GM19372 (cell line): Measurements from ENCODE around the gene MRTFA.
"Not testable (repeated sequence)": the region's sequence is repeated elsewhere in the genome, so short reads cannot be mapped to it uniquely, and the experiment has no call there.

Source experiments
- ATAC-seq: cut with Tn5 transposase; IDR thresholded peaks from one replicate; pipeline ENCODE4 v1.9.1; 2021; ENCODE audit warnings: mild to moderate bottlenecking, low read depth, moderate library complexity; ENCODE audit not compliant: unreplicated experiment

Gene MRTFA

GRCh38 chr22:40529821-40530220 is 106.7 kb downstream of the MRTFA start:
- ATAC-seq = no peak

GRCh38 chr22:40526960-40527359 is 109.6 kb downstream of the MRTFA start:
- ATAC-seq = no peak

- no peak for ATAC-seq
Measured at GRCh38 chr22:40525250-40525884, 111.2 kb downstream of the MRTFA start.

GRCh38 chr22:40524392-40525249 is 111.9 kb downstream of the MRTFA start:
- ATAC-seq = no peak

GRCh38 chr22:40522141-40522540 is 114.4 kb downstream of the MRTFA start:
- ATAC-seq = no peak

- ATAC-seq = no peak
Measured at GRCh38 chr22:40521046-40521445, 115.5 kb downstream of the MRTFA start.

GRCh38 chr22:40520562-40520961 is 116.0 kb downstream of the MRTFA start:
- ATAC-seq = no peak

- no peak for ATAC-seq
Measured at GRCh38 chr22:40519948-40520331, 116.6 kb downstream of the MRTFA start.

GRCh38 chr22:40519284-40519947 is 117.1 kb downstream of the MRTFA start:
- ATAC-seq = no peak

GRCh38 chr22:40518840-40519239 is 117.7 kb downstream of the MRTFA start:
- ATAC-seq = no peak

GRCh38 chr22:40517631-40518030 is 118.9 kb downstream of the MRTFA start:
- no peak for ATAC-seq

GRCh38 chr22:40516416-40516815 is 120.1 kb downstream of the MRTFA start:
- ATAC-seq = no peak

GRCh38 chr22:40512426-40513136 is 123.9 kb downstream of the MRTFA start:
- ATAC-seq = no peak

GRCh38 chr22:40511604-40512003 is 124.9 kb downstream of the MRTFA start:
- no peak for ATAC-seq

GRCh38 chr22:40510631-40511364 is 125.7 kb downstream of the MRTFA start:
- no peak for ATAC-seq

- no peak for ATAC-seq
Measured at GRCh38 chr22:40509401-40510134, 127.0 kb downstream of the MRTFA start.

- not testable (repeated sequence) for ATAC-seq
Measured at GRCh38 chr22:40508046-40508445, 128.5 kb downstream of the MRTFA start.

- ATAC-seq = no peak
Measured at GRCh38 chr22:40507491-40507890, 129.0 kb downstream of the MRTFA start.

- no peak for ATAC-seq
Measured at GRCh38 chr22:40506762-40507161, 129.8 kb downstream of the MRTFA start.
